ENCODE measurements around the gene DFFB. TPM values are rescaled to one million over a fixed set of nuclear protein-coding genes. Genes with fewer than 3 reads are reported as not detected.

Gene DFFB
- total RNA-seq, 2 donors from 2014 or later, result 13.0 to 18.5 TPM

GRCh38 chr1:3847081-3847480 lies 10.2 kb upstream of the DFFB start:
- H3K27me3 Mint-ChIP-seq, result no peaks in the 10 kb centered on the region
- ATAC-seq (replicated peaks), result no peak
- H3K4me1 Mint-ChIP-seq, result no peaks in the 10 kb centered on the region
- H3K4me3 Mint-ChIP-seq, result no peak overlapping the region
- H3K27ac Mint-ChIP-seq, result no peak overlapping the region
- no peaks in the 10 kb centered on the region for H3K9me3 Mint-ChIP-seq
- H3K36me3 Mint-ChIP-seq (ENCODE audit: low read depth), result peaks cover 84% of the 10 kb centered on the region

- Mint-ChIP-seq H3K9me3 (no peaks in the 10 kb centered on the region), H3K4me3 (no peak overlapping the region), H3K4me1 (peaks cover 6% of the 10 kb centered on the region), H3K36me3 (ENCODE audit: low read depth) (peaks cover 51% of the 10 kb centered on the region), H3K27ac (no peak overlapping the region), H3K27me3 (no peaks in the 10 kb centered on the region)
- no peak for ATAC-seq (replicated peaks)
These were observed 6.4 kb upstream of the DFFB start for GRCh38 chr1:3850857-3851256.

GRCh38 chr1:3851292-3851691 lies 6.0 kb upstream of the DFFB start:
- Mint-ChIP-seq H3K27ac (no peak overlapping the region), H3K4me3 (no peak overlapping the region), H3K36me3 (ENCODE audit: low read depth) (peaks cover 51% of the 10 kb centered on the region), H3K4me1 (peaks cover 6% of the 10 kb centered on the region), H3K27me3 (no peaks in the 10 kb centered on the region), H3K9me3 (no peaks in the 10 kb centered on the region)
- no peak for ATAC-seq (replicated peaks)

GRCh38 chr1:3852091-3852490 lies 5.2 kb upstream of the DFFB start:
- Mint-ChIP-seq H3K4me3 (no peak overlapping the region), H3K9me3 (no peaks in the 10 kb centered on the region), H3K27me3 (no peaks in the 10 kb centered on the region), H3K27ac (no peak overlapping the region), H3K4me1 (peaks cover 6% of the 10 kb centered on the region), H3K36me3 (ENCODE audit: low read depth) (peaks cover 43% of the 10 kb centered on the region)
- ATAC-seq (replicated peaks), result no peak

- Mint-ChIP-seq H3K27ac (no peak overlapping the region), H3K36me3 (ENCODE audit: low read depth) (peaks cover 35% of the 10 kb centered on the region), H3K4me3 (no peak overlapping the region), H3K9me3 (no peaks in the 10 kb centered on the region), H3K27me3 (no peaks in the 10 kb centered on the region), H3K4me1 (peaks cover 6% of the 10 kb centered on the region)
- ATAC-seq (replicated peaks), result no peak
These were observed 4.4 kb upstream of the DFFB start for GRCh38 chr1:3852711-3853485.

- Mint-ChIP-seq H3K9me3 (no peaks in the 10 kb centered on the region), H3K36me3 (ENCODE audit: low read depth) (no peaks in the 10 kb centered on the region), H3K27me3 (no peaks in the 10 kb centered on the region), H3K4me1 (peaks cover 6% of the 10 kb centered on the region), H3K27ac (peak overlapping the region; percentile 93), H3K4me3 (peak overlapping the region; percentile 97)
- no peak for ATAC-seq (replicated peaks)
These were observed 484 bp downstream of the DFFB start for GRCh38 chr1:3857791-3858129.

- H3K4me1 Mint-ChIP-seq, result peaks cover 6% of the 10 kb centered on the region
- H3K36me3 Mint-ChIP-seq (ENCODE audit: low read depth), result no peaks in the 10 kb centered on the region
- no peak overlapping the region for H3K27ac Mint-ChIP-seq
- no peaks in the 10 kb centered on the region for H3K9me3 Mint-ChIP-seq
- ATAC-seq (replicated peaks), result no peak
- no peaks in the 10 kb centered on the region for H3K27me3 Mint-ChIP-seq
- H3K4me3 Mint-ChIP-seq, result peak overlapping the region; percentile 97
These were observed 1.1 kb downstream of the DFFB start for GRCh38 chr1:3858231-3858981.

GRCh38 chr1:3863231-3863935 lies 6.1 kb downstream of the DFFB start:
- Mint-ChIP-seq H3K9me3 (no peaks in the 10 kb centered on the region), H3K36me3 (ENCODE audit: low read depth) (peaks cover 17% of the 10 kb centered on the region), H3K4me3 (no peak overlapping the region), H3K4me1 (peaks cover under 1% of the 10 kb centered on the region), H3K27ac (no peak overlapping the region), H3K27me3 (no peaks in the 10 kb centered on the region)
- ATAC-seq (replicated peaks), result no peak

- H3K27ac Mint-ChIP-seq, result peak overlapping the region; percentile 12
- no peak overlapping the region for H3K4me3 Mint-ChIP-seq
- ATAC-seq (replicated peaks), result no peak
- H3K36me3 Mint-ChIP-seq (ENCODE audit: low read depth), result peaks cover 25% of the 10 kb centered on the region
- peaks cover 4% of the 10 kb centered on the region for H3K4me1 Mint-ChIP-seq
- H3K27me3 Mint-ChIP-seq, result no peaks in the 10 kb centered on the region
- no peaks in the 10 kb centered on the region for H3K9me3 Mint-ChIP-seq
These were observed 7.6 kb downstream of the DFFB start for GRCh38 chr1:3864884-3865283.

GRCh38 chr1:3865606-3866160 lies 8.4 kb downstream of the DFFB start:
- peak overlapping the region; percentile 12 for H3K27ac Mint-ChIP-seq
- H3K4me3 Mint-ChIP-seq, result no peak overlapping the region
- ATAC-seq (replicated peaks), result no peak
- peaks cover 31% of the 10 kb centered on the region for H3K36me3 Mint-ChIP-seq (ENCODE audit: low read depth)
- H3K27me3 Mint-ChIP-seq, result no peaks in the 10 kb centered on the region
- no peaks in the 10 kb centered on the region for H3K9me3 Mint-ChIP-seq
- H3K4me1 Mint-ChIP-seq, result peaks cover 4% of the 10 kb centered on the region

- ATAC-seq (replicated peaks), result no peak
- peak overlapping the region; percentile 52 for H3K27ac Mint-ChIP-seq
- H3K4me1 Mint-ChIP-seq, result peaks cover 4% of the 10 kb centered on the region
- H3K9me3 Mint-ChIP-seq, result no peaks in the 10 kb centered on the region
- peaks cover 54% of the 10 kb centered on the region for H3K36me3 Mint-ChIP-seq (ENCODE audit: low read depth)
- H3K4me3 Mint-ChIP-seq, result no peak overlapping the region
- H3K27me3 Mint-ChIP-seq, result no peaks in the 10 kb centered on the region
These were observed 11.3 kb downstream of the DFFB start for GRCh38 chr1:3868464-3869006.

- Mint-ChIP-seq H3K4me3 (no peak overlapping the region), H3K27ac (no peak overlapping the region), H3K36me3 (ENCODE audit: low read depth) (peaks cover 62% of the 10 kb centered on the region), H3K4me1 (peaks cover 4% of the 10 kb centered on the region), H3K27me3 (no peaks in the 10 kb centered on the region), H3K9me3 (no peaks in the 10 kb centered on the region)
- no peak for ATAC-seq (replicated peaks)
These were observed 12.6 kb downstream of the DFFB start for GRCh38 chr1:3869751-3870301.

GRCh38 chr1:3871451-3871805 lies 14.2 kb downstream of the DFFB start:
- Mint-ChIP-seq H3K9me3 (no peaks in the 10 kb centered on the region), H3K27ac (no peak overlapping the region), H3K4me1 (peaks cover 4% of the 10 kb centered on the region), H3K4me3 (no peak overlapping the region), H3K36me3 (ENCODE audit: low read depth) (peaks cover 76% of the 10 kb centered on the region), H3K27me3 (no peaks in the 10 kb centered on the region)
- ATAC-seq (replicated peaks), result no peak

- peaks cover 4% of the 10 kb centered on the region for H3K4me1 Mint-ChIP-seq
- H3K27me3 Mint-ChIP-seq, result no peaks in the 10 kb centered on the region
- H3K27ac Mint-ChIP-seq, result no peak overlapping the region
- H3K36me3 Mint-ChIP-seq (ENCODE audit: low read depth), result peaks cover 76% of the 10 kb centered on the region
- ATAC-seq (replicated peaks), result no peak
- no peaks in the 10 kb centered on the region for H3K9me3 Mint-ChIP-seq
- no peak overlapping the region for H3K4me3 Mint-ChIP-seq
These were observed 15.3 kb downstream of the DFFB start for GRCh38 chr1:3872546-3872945.
